HL-60 (cell line): Measurements from ENCODE around the gene TFE3.

Experiments
- DNase-seq, 2 experiments: peaks; one replicate each; pipeline ENCODE4 v3.0.0-alpha.2; 2010 to 2020; ENCODE audit warnings: low read depth in 1 of 2, low spot score in 1 of 2
- H3K27ac ChIP-seq: fragments of 250-450 bp; sonication (Bioruptor Pico); replicated peaks from 2 replicates; pipeline ENCODE4 v1.5.1; 2020; ENCODE audit warnings: mild to moderate bottlenecking, moderate library complexity
- H3K27me3 ChIP-seq: fragments of 250-450 bp; sonication (Bioruptor Pico); 2 replicates; pipeline ENCODE4 v1.5.1; 2021; ENCODE audit warnings: mild to moderate bottlenecking, moderate library complexity; ENCODE audit not compliant: insufficient read depth, poor library complexity, severe bottlenecking
- H3K4me3 ChIP-seq: replicated peaks from 2 replicates; pipeline ENCODE4 v1.5.1; 2011; ENCODE audit warnings: mild to moderate bottlenecking, control low read depth, low read length; ENCODE audit not compliant: insufficient read depth
- GABPA ChIP-seq: IDR thresholded peaks from 2 replicates; pipeline ENCODE4 v1.6.1; 2012; ENCODE audit warnings: low read depth
- POLR2AphosphoS5 ChIP-seq: IDR thresholded peaks from 2 replicates; pipeline ENCODE4 v1.6.1; 2012; ENCODE audit warnings: low read depth
- SPI1 ChIP-seq: IDR thresholded peaks from 2 replicates; pipeline ENCODE4 v1.6.1; 2012; ENCODE audit warnings: low read depth, mild to moderate bottlenecking, borderline replicate concordance
- TF ChIP-seq, protein P1 (sequence below): IDR thresholded peaks from one replicate; pipeline ENCODE4 v1.5.1; 2011; ENCODE audit warnings: low read length, control low read depth, inconsistent platforms; ENCODE audit not compliant: insufficient read depth
- TF ChIP-seq, protein P2 (sequence below): IDR thresholded peaks from 2 replicates; pipeline ENCODE4 v1.6.1; 2012; ENCODE audit warnings: low read depth; ENCODE audit not compliant: insufficient replicate concordance

The TFE3 gene

DNA sequence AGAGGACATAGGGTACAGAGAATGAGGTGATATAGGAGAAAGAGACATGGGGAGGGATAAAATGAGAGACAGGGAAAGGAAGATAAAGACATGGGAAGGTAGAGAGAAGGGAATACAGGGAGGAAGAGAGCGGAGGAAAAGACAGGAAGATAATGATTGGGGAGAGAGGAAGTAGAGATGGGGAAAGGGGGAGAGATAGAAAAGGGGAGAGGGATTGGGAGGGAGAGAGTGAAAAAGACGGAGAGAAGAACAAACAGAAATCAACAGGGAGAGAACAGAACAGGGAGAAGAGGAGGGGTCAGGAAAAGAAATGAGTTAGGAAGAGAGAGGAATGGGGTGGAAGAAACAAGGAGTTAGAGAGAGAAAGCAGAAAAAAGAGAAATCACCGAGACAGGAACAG is 45.7 kb downstream of the TFE3 start:
- no peak overlapping the region for H3K4me3 ChIP-seq
- TF ChIP-seq POLR2AphosphoS5 (no peak), GABPA (no peak), SPI1 (no peak)
- TF ChIP-seq, protein P1, sequence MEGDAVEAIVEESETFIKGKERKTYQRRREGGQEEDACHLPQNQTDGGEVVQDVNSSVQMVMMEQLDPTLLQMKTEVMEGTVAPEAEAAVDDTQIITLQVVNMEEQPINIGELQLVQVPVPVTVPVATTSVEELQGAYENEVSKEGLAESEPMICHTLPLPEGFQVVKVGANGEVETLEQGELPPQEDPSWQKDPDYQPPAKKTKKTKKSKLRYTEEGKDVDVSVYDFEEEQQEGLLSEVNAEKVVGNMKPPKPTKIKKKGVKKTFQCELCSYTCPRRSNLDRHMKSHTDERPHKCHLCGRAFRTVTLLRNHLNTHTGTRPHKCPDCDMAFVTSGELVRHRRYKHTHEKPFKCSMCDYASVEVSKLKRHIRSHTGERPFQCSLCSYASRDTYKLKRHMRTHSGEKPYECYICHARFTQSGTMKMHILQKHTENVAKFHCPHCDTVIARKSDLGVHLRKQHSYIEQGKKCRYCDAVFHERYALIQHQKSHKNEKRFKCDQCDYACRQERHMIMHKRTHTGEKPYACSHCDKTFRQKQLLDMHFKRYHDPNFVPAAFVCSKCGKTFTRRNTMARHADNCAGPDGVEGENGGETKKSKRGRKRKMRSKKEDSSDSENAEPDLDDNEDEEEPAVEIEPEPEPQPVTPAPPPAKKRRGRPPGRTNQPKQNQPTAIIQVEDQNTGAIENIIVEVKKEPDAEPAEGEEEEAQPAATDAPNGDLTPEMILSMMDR, result no peak
- TF ChIP-seq, protein P2, sequence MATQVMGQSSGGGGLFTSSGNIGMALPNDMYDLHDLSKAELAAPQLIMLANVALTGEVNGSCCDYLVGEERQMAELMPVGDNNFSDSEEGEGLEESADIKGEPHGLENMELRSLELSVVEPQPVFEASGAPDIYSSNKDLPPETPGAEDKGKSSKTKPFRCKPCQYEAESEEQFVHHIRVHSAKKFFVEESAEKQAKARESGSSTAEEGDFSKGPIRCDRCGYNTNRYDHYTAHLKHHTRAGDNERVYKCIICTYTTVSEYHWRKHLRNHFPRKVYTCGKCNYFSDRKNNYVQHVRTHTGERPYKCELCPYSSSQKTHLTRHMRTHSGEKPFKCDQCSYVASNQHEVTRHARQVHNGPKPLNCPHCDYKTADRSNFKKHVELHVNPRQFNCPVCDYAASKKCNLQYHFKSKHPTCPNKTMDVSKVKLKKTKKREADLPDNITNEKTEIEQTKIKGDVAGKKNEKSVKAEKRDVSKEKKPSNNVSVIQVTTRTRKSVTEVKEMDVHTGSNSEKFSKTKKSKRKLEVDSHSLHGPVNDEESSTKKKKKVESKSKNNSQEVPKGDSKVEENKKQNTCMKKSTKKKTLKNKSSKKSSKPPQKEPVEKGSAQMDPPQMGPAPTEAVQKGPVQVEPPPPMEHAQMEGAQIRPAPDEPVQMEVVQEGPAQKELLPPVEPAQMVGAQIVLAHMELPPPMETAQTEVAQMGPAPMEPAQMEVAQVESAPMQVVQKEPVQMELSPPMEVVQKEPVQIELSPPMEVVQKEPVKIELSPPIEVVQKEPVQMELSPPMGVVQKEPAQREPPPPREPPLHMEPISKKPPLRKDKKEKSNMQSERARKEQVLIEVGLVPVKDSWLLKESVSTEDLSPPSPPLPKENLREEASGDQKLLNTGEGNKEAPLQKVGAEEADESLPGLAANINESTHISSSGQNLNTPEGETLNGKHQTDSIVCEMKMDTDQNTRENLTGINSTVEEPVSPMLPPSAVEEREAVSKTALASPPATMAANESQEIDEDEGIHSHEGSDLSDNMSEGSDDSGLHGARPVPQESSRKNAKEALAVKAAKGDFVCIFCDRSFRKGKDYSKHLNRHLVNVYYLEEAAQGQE, result no peak
- H3K27me3 ChIP-seq, result no peaks in the 10 kb centered on the region
- DNase-seq, result no peak
- no peak overlapping the region for H3K27ac ChIP-seq

DNA sequence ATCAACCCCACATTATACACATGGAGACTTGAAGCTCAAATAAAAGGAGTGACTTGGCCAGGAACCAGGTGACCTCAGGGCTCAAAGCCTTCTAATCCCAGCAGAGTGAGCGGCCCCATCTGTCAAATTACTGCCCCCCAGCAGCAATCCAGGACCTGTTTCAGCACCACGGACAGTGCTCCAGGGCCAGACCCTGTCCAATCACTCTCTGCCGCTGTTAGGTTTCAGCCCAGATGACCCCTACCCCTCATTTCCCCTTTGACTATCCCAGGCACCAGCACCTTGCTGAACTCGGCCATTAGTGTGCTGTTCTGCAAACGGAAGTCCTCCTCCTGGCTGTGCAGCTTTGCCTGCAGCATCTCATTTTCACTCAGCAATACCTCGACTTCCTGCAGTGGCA is 46.2 kb downstream of the TFE3 start:
- Histone ChIP-seq H3K27me3 (no peaks in the 10 kb centered on the region), H3K4me3 (no peak overlapping the region), H3K27ac (no peak overlapping the region)
- TF ChIP-seq, protein P2, result peak; percentile 94
- TF ChIP-seq, protein P1, result no peak
- DNase-seq, result no peak

DNA sequence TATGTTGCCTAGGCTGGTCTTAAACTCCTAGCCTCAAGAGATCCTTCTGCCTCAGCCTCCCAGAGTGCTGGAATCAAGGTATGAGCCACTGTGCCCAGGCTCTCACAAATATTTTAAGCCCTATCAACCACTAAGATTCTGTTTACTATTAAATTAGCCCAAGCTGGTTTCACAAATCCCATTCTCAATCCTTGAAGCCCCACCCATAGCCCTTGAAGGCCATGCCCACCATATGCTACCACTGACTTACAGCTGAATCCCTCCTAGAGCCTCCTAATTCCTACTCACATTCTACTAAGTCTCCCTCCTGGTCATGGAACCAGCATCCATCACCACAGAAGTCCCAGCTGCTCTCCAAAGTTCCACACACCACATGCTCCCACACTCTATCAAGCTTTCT is 50.8 kb downstream of the TFE3 start:
- TF ChIP-seq POLR2AphosphoS5, result no peak
- TF ChIP-seq, protein P2, result no peak
- no peak for TF ChIP-seq SPI1
- TF ChIP-seq GABPA, result no peak
- TF ChIP-seq, protein P1, result no peak
- no peak for DNase-seq
- Histone ChIP-seq H3K27ac (no peak overlapping the region), H3K4me3 (no peak overlapping the region), H3K27me3 (no peaks in the 10 kb centered on the region)
